ENCODE measurements around the gene TNFRSF25. TPM values are rescaled to one million over a fixed set of nuclear protein-coding genes. Genes with fewer than 3 reads are reported as not detected.

Gene TNFRSF25
- total and polyA plus RNA-seq, 9 of the 15 experiments (the other 6 are each of a cell fraction or from before 2014, with no cell fraction given) = 0.24 to 0.49 TPM; not detected in 7

GRCh38 chr1:6495540-6496364, 29.8 kb upstream of the TNFRSF25 start (continued):
- TF ChIP-seq PRDM10 (IDR thresholded peaks at IDR 0.05; ENCODE audit: partially characterized antibody) (no peak), ZNF217 (CRISPR knock-in tag; IDR thresholded peaks at IDR 0.05) (no peak), NFXL1 (CRISPR knock-in tag; IDR thresholded peaks at IDR 0.05) (no peak), MEF2A (IDR thresholded peaks at IDR 0.05; ENCODE audit: control insufficient read depth, low read depth, low read length) (no peak), PHF20 (IDR thresholded peaks at IDR 0.05; ENCODE audit: partially characterized antibody) (no peak), CHD4 (IDR thresholded peaks at IDR 0.05; ENCODE audit: insufficient read depth, insufficient replicate concordance, low read depth, low read length, poor library complexity, severe bottlenecking) (no peak), MYC (IDR thresholded peaks at IDR 0.05; ENCODE audit: low read depth, low read length) (no peak), MYC (CRISPR knock-in tag; IDR thresholded peaks at IDR 0.05; ENCODE audit: borderline replicate concordance, low read depth) (no peak), EZH2 (IDR thresholded peaks at IDR 0.05; ENCODE audit: borderline replicate concordance, low read depth, low read length) (peak; percentile 24; the same call in 1 of the 2 replicates), YY1 (IDR thresholded peaks at IDR 0.05; ENCODE audit: borderline replicate concordance in 1 of 3, control insufficient read depth in 1 of 3, extremely low read depth in 1 of 3, insufficient read depth in 3 of 3, insufficient read length in 1 of 3, insufficient replicate concordance in 2 of 3, low read depth in 1 of 3, low read length in 2 of 3) (no peak), RFX1 (IDR thresholded peaks at IDR 0.05) (no peak), ZNF239 (CRISPR knock-in tag; IDR thresholded peaks at IDR 0.05) (no peak), YBX1 (IDR thresholded peaks at IDR 0.05) (no peak), ZNF407 (IDR thresholded peaks at IDR 0.05; ENCODE audit: low read depth) (no peak), JUNB (CRISPR knock-in tag; conservative IDR thresholded peaks at IDR 0.05) (no peak)
